Activated T-helper 2 cell treated with anti-CD3 and anti-CD28 coated beads, Interferon-gamma antibody, Interleukin-2, Interleukin-4, amounts not matched to agents 10 μg/mL and 5 μg/mL and 100 μg/mL, durations not matched to agents 14 hours and 24 hours and 36 hours (primary cell): ENCODE data around the gene YY1. TPM values are rescaled to one million over a fixed set of nuclear protein-coding genes. Genes with fewer than 3 reads are reported as not detected.
"Not testable (repeated sequence)": the region's sequence is repeated elsewhere in the genome, so short reads cannot be mapped to it uniquely, and the experiment has no call there.

Experiments
- DNase-seq: peaks from one replicate; pipeline ENCODE4 v3.0.0; 2021; ENCODE audit warnings: low spot score
- H3K27ac Mint-ChIP-seq: one replicate; pipeline ENCODE4 v1.8.0; 2021; ENCODE audit warnings: mixed read lengths
- H3K27me3 Mint-ChIP-seq: one replicate; pipeline ENCODE4 v1.8.0; 2021; ENCODE audit warnings: low read depth, mixed read lengths
- H3K36me3 Mint-ChIP-seq: one replicate; pipeline ENCODE4 v1.8.0; 2021; ENCODE audit warnings: low read depth, mixed read lengths
- H3K4me1 Mint-ChIP-seq: one replicate; pipeline ENCODE4 v1.8.0; 2021; ENCODE audit warnings: low read depth, mixed read lengths
- H3K4me3 Mint-ChIP-seq: one replicate; pipeline ENCODE4 v1.8.0; 2021; ENCODE audit warnings: low read depth, mild to moderate bottlenecking, moderate library complexity, mixed read lengths
- H3K9me3 Mint-ChIP-seq: one replicate; pipeline ENCODE4 v1.8.0; 2021; ENCODE audit warnings: mixed read lengths
- intact Hi-C: fragments of 100-400 bp; cut with micrococcal nuclease; formaldehyde crosslinking; loops from one replicate; pipeline ENCODE4 v1.15.1; 2023
- total RNA-seq: library from RNA; stranded (reverse); gene quantifications from 2 replicates; pipeline ENCODE4 v1.2.3, GENCODE V29; 2022

Gene YY1
- total RNA-seq, 1 donor from 2014 or later: 105 TPM

GRCh38 chr14:100303179-100303578 is 64.2 kb downstream of the YY1 start:
- Mint-ChIP-seq H3K4me1 (peaks cover 18% of the 10 kb centered on the region), H3K9me3 (no peaks in the 10 kb centered on the region), H3K36me3 (no peaks in the 10 kb centered on the region), H3K27ac (no peak overlapping the region), H3K4me3 (no peak overlapping the region), H3K27me3 (peaks cover 8% of the 10 kb centered on the region)
- no peak for DNase-seq
- intact Hi-C loops: no loop called here

GRCh38 chr14:100303925-100304324 is 65.0 kb downstream of the YY1 start:
- Mint-ChIP-seq H3K36me3 (no peaks in the 10 kb centered on the region), H3K27ac (no peak overlapping the region), H3K4me3 (no peak overlapping the region), H3K9me3 (no peaks in the 10 kb centered on the region), H3K27me3 (peaks cover 13% of the 10 kb centered on the region), H3K4me1 (peaks cover 20% of the 10 kb centered on the region)
- intact Hi-C loops: loop anchor here (2.0 kb wide), 1 partner anchor 71 kb away; a partner anchor contains a TSS
- DNase-seq: no peak

DNA sequence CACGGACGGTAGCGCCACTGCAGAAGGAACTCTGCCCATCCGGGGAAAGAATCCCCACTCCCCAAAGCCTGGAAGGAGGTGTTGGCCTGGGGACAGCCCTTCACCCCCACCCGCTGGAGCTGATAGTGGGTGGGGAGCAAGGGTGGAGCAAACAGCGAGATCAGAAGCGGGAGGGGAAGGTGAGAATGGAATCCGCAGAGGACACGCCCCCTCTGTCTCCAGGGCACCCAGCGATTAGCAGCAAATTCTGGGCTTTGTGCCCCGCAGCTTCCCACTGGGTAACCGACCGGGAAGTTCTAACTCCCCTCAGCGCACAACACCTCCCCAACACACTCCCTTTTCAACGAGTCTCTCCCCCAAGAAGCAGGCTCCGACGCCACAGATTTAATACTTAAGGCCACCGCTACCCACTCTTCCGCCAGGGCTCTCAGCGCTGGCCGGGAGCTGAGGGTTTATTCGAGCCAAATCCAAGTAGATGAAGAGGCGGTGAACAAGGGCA is 65.9 kb downstream of the YY1 start:
- no peaks in the 10 kb centered on the region for H3K9me3 Mint-ChIP-seq
- H3K4me1 Mint-ChIP-seq: peaks cover 20% of the 10 kb centered on the region
- H3K27ac Mint-ChIP-seq: peak overlapping the region; percentile 12
- no peak for DNase-seq
- intact Hi-C loops: loop anchor here (2.0 kb wide), 1 partner anchor 70 kb away; a partner anchor contains a TSS
- H3K27me3 Mint-ChIP-seq: peaks cover 17% of the 10 kb centered on the region
- H3K4me3 Mint-ChIP-seq: peak overlapping the region; percentile 82
- H3K36me3 Mint-ChIP-seq: no peaks in the 10 kb centered on the region

GRCh38 chr14:100305324-100306100 is 66.6 kb downstream of the YY1 start:
- Mint-ChIP-seq H3K27me3 (peaks cover 17% of the 10 kb centered on the region), H3K4me1 (peaks cover 20% of the 10 kb centered on the region), H3K36me3 (no peaks in the 10 kb centered on the region), H3K27ac (no peak overlapping the region), H3K9me3 (no peaks in the 10 kb centered on the region), H3K4me3 (peak overlapping the region; percentile 82)
- DNase-seq: peak; percentile 50
- intact Hi-C loops: loop anchor here (1.0 to 2.0 kb wide), 2 partner anchors 20 to 69 kb away; a partner anchor contains a TSS

- peak within 1 kb of the TSS; percentile 82 for H3K4me3 Mint-ChIP-seq
These were observed 67.4 kb downstream of the YY1 start, which contains the start of gene SLC25A29 for GRCh38 chr14:100306101-100306997. Gene SLC25A29, minus strand, starts transcription at chr14:100306444. Its CDS starts 212 bp downstream, at chr14:100306232.

DNA sequence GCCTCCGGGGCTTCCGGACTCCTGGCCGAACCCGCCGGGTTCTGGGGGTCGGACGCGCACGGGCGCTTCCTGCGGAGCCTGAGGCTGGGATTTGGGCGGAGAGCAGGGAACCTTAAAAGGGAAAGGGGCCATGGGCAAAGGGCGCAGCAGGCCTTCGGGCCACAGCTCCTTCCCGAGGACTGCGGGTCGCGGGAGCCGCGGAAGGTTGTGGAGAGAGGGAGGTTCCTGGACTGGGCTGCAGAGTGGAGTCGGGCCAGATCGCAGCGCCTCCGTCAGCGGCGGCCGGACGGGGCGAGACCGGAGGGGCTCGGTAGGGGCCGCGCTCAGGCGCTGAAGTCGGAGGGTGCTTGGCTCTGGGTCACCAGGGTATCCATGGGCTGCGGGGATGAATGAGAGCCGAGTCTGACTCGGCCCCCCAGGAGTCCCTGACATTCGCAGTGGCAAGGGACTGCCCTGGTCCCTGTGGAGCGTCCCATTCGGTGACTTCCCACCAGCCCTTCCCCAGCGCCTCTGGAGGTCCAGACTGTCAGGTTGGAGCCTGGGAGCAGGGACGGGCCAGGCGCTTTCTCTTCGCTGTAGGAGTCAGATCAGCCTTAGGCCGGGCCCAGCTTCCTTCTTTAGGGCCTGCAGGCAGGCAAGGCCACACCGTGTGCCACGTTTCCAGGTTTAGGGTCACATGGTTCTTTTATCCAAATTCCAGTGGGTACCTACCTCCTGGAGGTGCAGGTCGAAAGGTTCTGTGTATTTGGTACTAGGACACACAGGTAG is 68.2 kb downstream of the YY1 start:
- no peaks in the 10 kb centered on the region for H3K36me3 Mint-ChIP-seq
- intact Hi-C loops: loop anchor here (1.0 kb wide), 1 partner anchor 22 kb away; no protein-coding TSS in a partner anchor
- H3K4me3 Mint-ChIP-seq: peak overlapping the region; percentile 73
- no peak for DNase-seq
- H3K4me1 Mint-ChIP-seq: peaks cover 20% of the 10 kb centered on the region
- no peaks in the 10 kb centered on the region for H3K9me3 Mint-ChIP-seq
- H3K27ac Mint-ChIP-seq: no peak overlapping the region
- H3K27me3 Mint-ChIP-seq: peaks cover 17% of the 10 kb centered on the region

More at GRCh38 chr14:100306101-100306997, 67.4 kb downstream of the YY1 start, which contains the start of gene SLC25A29:
- Mint-ChIP-seq H3K9me3 (no peaks in the 10 kb centered on the region), H3K27ac (no peak within 1 kb of the TSS), H3K27me3 (peaks cover 17% of the 10 kb centered on the region), H3K4me1 (peaks cover 20% of the 10 kb centered on the region), H3K36me3 (no peaks in the 10 kb centered on the region)
- peak; percentile 69 for DNase-seq
- intact Hi-C loops: loop anchor here (1.0 kb wide), 1 partner anchor 21 kb away; no protein-coding TSS in a partner anchor

GRCh38 chr14:100307766-100308426 is 69.0 kb downstream of the YY1 start:
- no peak for DNase-seq
- Mint-ChIP-seq H3K27me3 (peaks cover 22% of the 10 kb centered on the region), H3K4me1 (peaks cover 16% of the 10 kb centered on the region), H3K4me3 (peak overlapping the region; percentile 73), H3K36me3 (no peaks in the 10 kb centered on the region), H3K9me3 (no peaks in the 10 kb centered on the region), H3K27ac (no peak overlapping the region)
- intact Hi-C loops: no loop called here

- DNase-seq, H3K4me3 Mint-ChIP-seq, H3K27ac Mint-ChIP-seq, H3K36me3 Mint-ChIP-seq, intact Hi-C loops, H3K9me3 Mint-ChIP-seq: not testable (repeated sequence)
- H3K27me3 Mint-ChIP-seq: peaks cover 22% of the 10 kb centered on the region
- H3K4me1 Mint-ChIP-seq: peaks cover 12% of the 10 kb centered on the region
These were observed 69.5 kb downstream of the YY1 start for GRCh38 chr14:100308427-100308792.

DNA sequence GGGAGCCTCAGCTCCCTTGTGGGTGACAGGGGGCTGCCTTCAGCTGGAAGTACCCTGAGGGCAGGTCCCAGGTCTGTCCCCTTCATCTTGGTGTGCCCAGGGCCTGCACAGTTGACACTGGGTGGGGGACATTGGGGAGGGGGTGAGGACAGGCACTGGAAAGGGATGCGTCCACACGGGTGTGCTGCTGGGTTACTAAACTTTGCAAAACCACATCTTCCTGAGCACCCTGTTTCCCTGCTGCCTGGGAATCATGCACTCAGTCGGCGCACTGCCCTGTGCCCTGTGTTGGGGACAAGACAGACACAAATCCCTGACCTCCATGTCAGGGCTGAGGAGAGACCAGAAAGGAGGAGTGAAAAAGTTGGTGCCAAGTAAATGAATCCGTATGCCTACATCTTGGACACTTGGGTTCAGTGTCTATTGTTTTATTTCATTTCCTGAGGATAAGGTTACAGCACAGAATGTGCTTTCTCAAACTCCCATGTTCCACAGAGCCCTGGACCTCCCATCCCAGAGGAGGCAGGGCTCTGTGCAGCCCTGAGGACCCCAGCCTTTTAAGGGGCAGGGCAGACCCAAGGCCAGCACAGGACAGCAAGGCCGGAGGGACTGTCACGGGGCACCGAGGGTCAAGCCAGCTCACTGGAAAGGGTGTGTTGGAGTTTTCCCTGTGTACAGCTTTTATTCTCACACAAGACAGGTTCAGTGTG is 70.2 kb downstream of the YY1 start:
- Mint-ChIP-seq H3K27ac (no peak overlapping the region), H3K36me3 (no peaks in the 10 kb centered on the region), H3K27me3 (peaks cover 22% of the 10 kb centered on the region), H3K4me1 (peaks cover 12% of the 10 kb centered on the region), H3K9me3 (no peaks in the 10 kb centered on the region), H3K4me3 (no peak overlapping the region)
- no peak for DNase-seq
- intact Hi-C loops: no loop called here

DNA sequence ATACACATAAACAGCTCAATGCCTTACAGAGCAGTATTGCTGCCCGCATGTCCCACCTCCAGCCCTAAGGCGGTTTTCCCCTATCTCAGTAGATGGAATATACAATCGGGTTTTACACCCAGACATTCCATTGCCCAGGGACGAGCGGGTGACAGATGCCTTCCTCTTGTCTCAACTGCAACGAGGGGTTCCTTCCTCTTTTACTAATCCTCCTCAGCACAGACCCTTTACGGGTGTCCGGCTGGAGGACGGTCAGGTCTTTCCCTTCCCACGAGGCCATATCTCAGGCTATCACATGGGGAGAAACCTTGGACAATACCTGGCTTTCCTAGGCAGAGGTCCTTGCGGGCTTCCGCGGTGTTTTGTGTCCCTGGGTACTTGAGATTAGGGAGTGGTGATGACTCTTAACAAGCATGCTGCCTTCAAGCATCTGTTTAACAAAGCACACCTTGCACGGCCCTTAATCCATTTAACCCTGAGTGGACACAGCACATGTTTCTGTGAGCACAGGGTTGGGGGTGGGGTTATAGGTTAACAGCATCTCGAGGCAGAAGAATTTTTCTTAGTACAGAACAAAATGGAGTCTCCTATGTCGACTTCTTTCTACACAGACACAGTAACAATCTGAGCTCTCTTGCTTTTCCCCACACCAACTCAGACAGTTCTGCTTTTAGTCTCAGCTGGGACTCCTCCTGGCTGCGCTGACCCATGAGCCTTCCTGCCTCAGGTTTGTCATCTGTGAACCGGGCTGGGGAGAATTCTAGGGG is 73.3 kb downstream of the YY1 start:
- H3K4me3 Mint-ChIP-seq, intact Hi-C loops: not testable (repeated sequence)

More for the DNA sequence above, 73.3 kb downstream of the YY1 start:
- not testable (repeated sequence) for H3K36me3 Mint-ChIP-seq, H3K9me3 Mint-ChIP-seq, DNase-seq, H3K27ac Mint-ChIP-seq, H3K4me1 Mint-ChIP-seq
- peaks cover 18% of the 10 kb centered on the region for H3K27me3 Mint-ChIP-seq
